HG02884 (cell line): ENCODE results near the gene ADAMTS6.
"Not testable (repeated sequence)": the region's sequence is repeated elsewhere in the genome, so short reads cannot be mapped to it uniquely, and the experiment has no call there.

Source experiments
- ATAC-seq: cut with Tn5 transposase; IDR thresholded peaks from one replicate; pipeline ENCODE4 v1.9.1; 2021; ENCODE audit warnings: mild to moderate bottlenecking, moderate library complexity; ENCODE audit not compliant: unreplicated experiment

ADAMTS6 gene

GRCh38 chr5:65481635-65482295 is at the start of gene ADAMTS6:
Gene ADAMTS6 (minus strand): TSS chr5:65481920. CDS start chr5:65473673, 8,247 bp downstream.
- peak; percentile 78 for ATAC-seq

GRCh38 chr5:65530904-65531303 is 49.2 kb upstream of the ADAMTS6 start:
- ATAC-seq, result no peak

- ATAC-seq, result no peak
Observed at GRCh38 chr5:65525726-65526125, 44.0 kb upstream of the ADAMTS6 start.

- ATAC-seq, result no peak
Observed at GRCh38 chr5:65512170-65512937, 30.6 kb upstream of the ADAMTS6 start.

GRCh38 chr5:65508978-65509377 is 27.3 kb upstream of the ADAMTS6 start:
- ATAC-seq, result no peak

DNA sequence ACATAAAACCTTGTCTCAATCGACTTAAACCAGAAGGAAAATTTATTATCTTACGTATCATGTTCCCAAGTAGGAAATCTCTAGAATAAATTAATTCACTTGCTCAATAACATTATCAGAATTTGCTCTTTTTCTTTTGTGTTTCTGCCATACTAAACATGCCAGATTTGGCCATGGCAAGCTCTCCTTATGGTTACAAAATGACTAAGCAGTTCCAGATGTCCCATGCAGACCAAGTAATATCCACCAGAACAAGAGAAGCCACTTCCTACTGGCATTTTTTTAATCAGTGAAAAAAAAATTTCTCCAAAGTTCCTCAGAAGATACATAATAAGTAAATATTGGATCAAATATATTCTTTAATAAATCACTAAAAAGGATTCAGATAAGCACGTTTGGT is 25.2 kb upstream of the ADAMTS6 start:
- no peak for ATAC-seq

- no peak for ATAC-seq
Observed at GRCh38 chr5:65489119-65489518, 7.4 kb upstream of the ADAMTS6 start.

DNA sequence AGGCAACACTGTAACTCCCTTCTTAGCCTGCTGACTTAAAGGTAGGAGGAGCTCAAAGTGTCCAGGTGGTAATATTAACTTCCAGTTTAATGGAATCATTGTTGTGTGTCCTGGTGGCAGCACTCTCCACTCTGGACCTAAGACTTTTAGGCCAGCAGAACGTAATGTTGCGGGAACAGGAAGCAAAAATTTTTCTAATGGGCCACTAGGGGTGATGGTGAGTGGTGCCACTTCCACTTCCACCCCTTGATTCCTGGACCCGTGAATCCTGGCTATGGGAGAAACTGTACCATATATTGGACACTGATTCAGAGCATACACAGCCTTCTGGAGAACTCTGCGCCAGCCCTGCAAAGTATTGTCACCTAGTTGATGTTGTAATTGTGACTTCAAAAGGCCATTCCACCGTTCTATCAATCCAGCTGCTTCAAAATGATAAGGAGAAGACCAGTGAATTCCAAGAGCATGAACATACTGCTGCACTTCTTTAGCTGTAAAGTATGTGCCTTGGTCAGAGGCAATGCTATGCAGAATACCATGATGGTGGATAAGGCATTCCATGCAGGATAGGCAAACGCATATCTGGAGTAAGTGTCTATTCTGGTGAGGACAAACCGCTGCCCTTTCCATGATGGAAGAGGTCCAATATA is 6.4 kb upstream of the ADAMTS6 start:
- ATAC-seq, result not testable (repeated sequence)

- not testable (repeated sequence) for ATAC-seq
Observed at GRCh38 chr5:65486803-65487202, 5.1 kb upstream of the ADAMTS6 start.

DNA sequence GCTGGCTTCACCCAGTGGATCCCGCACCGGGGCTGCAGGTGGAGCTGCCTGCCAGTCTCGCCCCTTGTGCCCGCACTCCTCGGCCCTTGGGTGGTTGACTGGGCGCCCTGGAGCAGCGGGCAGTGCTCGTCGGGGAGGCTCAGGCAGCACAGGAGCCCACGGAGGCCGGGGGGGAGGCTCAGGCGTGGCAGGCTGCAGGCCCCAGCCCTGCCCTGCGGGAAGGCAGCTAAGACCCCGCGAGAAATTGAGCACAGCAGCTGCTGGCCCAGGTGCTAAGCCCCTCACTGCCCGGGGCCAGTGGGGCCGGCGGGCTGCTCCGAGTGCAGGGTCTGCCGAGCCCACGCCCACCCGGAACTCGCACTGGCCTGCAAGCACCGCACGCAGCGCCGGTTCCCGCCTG is 3.7 kb upstream of the ADAMTS6 start:
- ATAC-seq, result no peak

DNA sequence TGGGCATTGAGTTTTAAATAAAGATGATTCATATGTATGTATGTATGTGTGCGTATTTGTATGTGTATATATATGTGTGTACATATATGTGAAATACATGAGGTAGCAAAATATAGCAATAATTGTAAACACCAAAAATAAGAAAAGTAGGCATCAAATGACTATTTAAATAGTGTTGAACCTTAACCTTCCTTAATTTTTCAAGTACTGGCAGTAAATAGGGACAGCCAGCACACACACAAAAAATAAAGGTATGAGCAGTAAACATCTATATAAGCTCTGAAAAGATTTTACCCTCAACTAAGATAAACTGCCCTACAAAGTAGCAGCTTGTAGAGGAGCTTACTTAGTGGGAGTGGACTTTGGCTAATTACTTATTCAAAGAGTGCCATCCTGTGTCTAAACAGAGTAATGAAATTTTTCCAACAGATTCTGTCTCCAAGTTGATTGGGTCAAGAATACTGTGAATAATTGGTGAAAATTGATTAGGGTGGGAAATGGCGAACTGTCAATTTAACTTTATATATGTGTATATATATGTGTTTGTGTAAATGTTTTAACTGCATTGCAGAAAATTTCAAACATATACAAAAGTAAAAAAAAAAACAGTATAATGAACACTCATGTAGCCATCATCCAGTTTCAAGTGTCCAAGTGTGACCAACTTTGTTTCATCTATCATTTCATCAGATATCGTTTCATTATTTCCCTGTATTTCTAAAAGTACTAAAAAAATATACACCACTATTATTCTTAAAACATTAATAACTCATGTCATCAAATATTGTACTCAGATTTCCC is 2.0 kb upstream of the ADAMTS6 start:
- ATAC-seq, result peak; percentile 39

GRCh38 chr5:65482736-65483545 is 1.2 kb upstream of the ADAMTS6 start:
- ATAC-seq, result no peak

- no peak for ATAC-seq
Observed at GRCh38 chr5:65482296-65482735, 596 bp upstream of the ADAMTS6 start.

- ATAC-seq, result peak; percentile 16
Observed at GRCh38 chr5:65481171-65481581, 544 bp downstream of the ADAMTS6 start.

DNA sequence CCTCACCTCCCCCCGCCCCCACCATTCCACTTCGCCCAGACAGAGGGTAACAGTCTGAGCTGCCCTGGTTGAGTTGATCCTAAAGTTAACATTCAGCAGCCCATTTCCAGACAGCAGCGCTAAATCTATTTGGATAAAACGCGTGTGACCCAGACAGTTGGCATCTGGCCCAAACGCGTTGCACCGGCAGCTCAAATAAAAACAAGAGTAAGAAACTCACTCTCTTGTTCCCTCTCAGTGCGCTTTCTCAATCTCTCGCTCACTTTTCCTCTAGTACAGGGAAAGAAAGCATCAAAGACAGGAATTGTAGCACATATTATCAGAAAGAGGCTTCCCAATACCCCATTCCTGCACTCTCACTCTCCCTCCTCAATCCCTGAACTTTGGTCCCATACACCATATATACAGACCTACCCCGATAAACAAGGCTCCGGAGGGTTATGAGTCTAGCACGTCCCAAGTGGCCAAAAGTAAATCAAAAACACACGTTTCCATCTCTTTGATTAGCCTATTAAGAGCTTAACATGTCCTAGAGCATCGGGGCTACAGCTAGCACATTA is 1.3 kb downstream of the ADAMTS6 start:
- ATAC-seq, result peak; percentile 29

- ATAC-seq, result no peak
Observed at GRCh38 chr5:65479527-65479926, 2.2 kb downstream of the ADAMTS6 start.

- no peak for ATAC-seq
Observed at GRCh38 chr5:65478336-65478735, 3.4 kb downstream of the ADAMTS6 start.

DNA sequence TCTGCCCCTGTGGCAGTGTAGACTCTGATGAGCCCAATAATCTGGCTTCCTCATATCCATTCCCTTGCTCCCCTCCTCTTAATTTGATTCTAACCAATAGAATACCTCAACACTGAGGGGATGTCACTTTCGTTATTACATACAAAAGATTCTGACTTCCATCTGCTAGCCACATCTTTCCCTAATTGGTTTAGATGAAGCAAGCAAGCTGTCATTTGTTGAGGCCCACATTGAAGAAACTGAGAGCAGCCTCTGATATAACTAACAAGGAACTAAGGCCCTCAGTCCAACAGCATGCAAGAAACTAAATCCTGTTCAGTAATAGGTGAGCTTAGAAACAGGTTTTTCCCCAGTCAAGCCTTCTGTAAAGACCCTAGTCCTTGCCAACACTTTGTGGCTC is 5.8 kb downstream of the ADAMTS6 start:
- no peak for ATAC-seq

GRCh38 chr5:65475336-65475735 is 6.4 kb downstream of the ADAMTS6 start:
- ATAC-seq, result no peak
